Heart right ventricle (tissue), 16 donors: ENCODE measurements around the gene RPS27L. TPM values are rescaled to one million over a fixed set of nuclear protein-coding genes. Genes with fewer than 3 reads are reported as not detected.
"Not testable (repeated sequence)": the region's sequence is repeated elsewhere in the genome, so short reads cannot be mapped to it uniquely, and the experiment has no call there.

Experiments
- ATAC-seq, 8 donors: fragments of 200-7000 bp; cut with Tn5 transposase; one replicate each; pipeline ENCODE4 v1.9.1; 2020; ENCODE audit warnings: mild to moderate bottlenecking in 8 of 8, moderate library complexity in 8 of 8, moderate number of reproducible peaks in 1 of 8
- DNase-seq, 2 donors: peaks; one replicate each; pipeline ENCODE4 v3.0.0-alpha.2; 2020
- H3K27ac ChIP-seq, 10 donors: fragments of 200-600 bp; sonication (generic) in 2 of 10; one replicate each; pipeline versions ENCODE4 v1.5.0 to v1.8.0; 2020 to 2022; ENCODE audit warnings: mild to moderate bottlenecking in 3 of 10
- H3K27me3 ChIP-seq, 7 donors: fragments of 200-600 bp; one replicate each; pipeline ENCODE4 v1.8.0; 2021 to 2022; ENCODE audit warnings: mild to moderate bottlenecking in 2 of 7
- H3K36me3 ChIP-seq, 9 donors: fragments of 200-600 bp; sonication (generic) in 1 of 9; one replicate each; pipeline versions ENCODE4 v1.5.0 to v1.8.0; 2020 to 2022; ENCODE audit warnings: mild to moderate bottlenecking in 2 of 9
- H3K4me1 ChIP-seq, 9 donors: fragments of 200-600 bp; sonication (generic) in 1 of 9; one replicate each; pipeline versions ENCODE4 v1.5.0 to v1.8.0; 2020 to 2022; ENCODE audit warnings: mild to moderate bottlenecking in 4 of 9
- H3K4me3 ChIP-seq, 10 donors: fragments of 200-600 bp; sonication (generic) in 2 of 10; one replicate each; pipeline versions ENCODE4 v1.5.0 to v1.8.0; 2020 to 2022; ENCODE audit warnings: mild to moderate bottlenecking in 7 of 10, moderate library complexity in 2 of 10
- H3K9me3 ChIP-seq, 11 donors: fragments of 200-600 bp in 10 of 11; sonication (generic) in 2 of 11; one replicate each; pipeline versions ENCODE4 v1.5.0 to v1.8.0; 2013 to 2022; ENCODE audit warnings: mild to moderate bottlenecking in 2 of 11, control low read depth in 1 of 11, moderate library complexity in 1 of 11
- WGBS, 2 donors: extraction: QIAGEN DNeasy Blood & Tissue Kit; methylation state at CpG; one replicate each; pipeline ENCODE4 v1.1.7; 2013; ENCODE audit warnings: inconsistent platforms in 1 of 2; 5-methylcytosine and 5-hydroxymethylcytosine counted together
- intact Hi-C, 10 donors: fragments of 100-400 bp; cut with DNase I; formaldehyde crosslinking; loops; one replicate each; pipeline versions ENCODE4 v1.11.1 to v1.14.2; 2022
- polyA plus RNA-seq, 2 donors: library from polyadenylated mRNA; stranded (reverse); fragments of 200-250 nt; gene quantifications; one replicate each; pipeline ENCODE4 v1.2.3, GENCODE V29; 2013
- total RNA-seq, 10 donors: library from RNA; stranded (reverse); fragmentation: NEBNext Ultra II Directional in 3 of 10; extraction: Animal tissue kit (Norgen Biotek cat#: 25700) in 3 of 10; gene quantifications; one replicate each; pipeline versions ENCODE4 v1.2.1 to v1.2.4, GENCODE V29; 2021 to 2023
- TF ChIP-seq, protein P1 (sequence below), 9 donors: fragments of 200-600 bp; sonication (generic) in 2 of 9; IDR thresholded peaks; one replicate each; pipeline versions ENCODE4 v1.5.0 to v1.8.0; 2021 to 2022; ENCODE audit warnings: antibody characterized with exemption in 9 of 9, mild to moderate bottlenecking in 5 of 9, moderate library complexity in 1 of 9
- donor health status: Arrhythmogenic right ventricular cardiomyopathy.
- donor health status: ischemic (EF 13 %, LVEDD 7.1; RV severe dilation, severe dysfunction).
- donor health status: healthy with polysubstance abuse.
- donor health status: DM: no; HTN: yes; CAD: no.
- donor health status: DM: no; HTN: no; CAD: no.
- donor health status: ischemic (EF 25% LVEDD 6.9; RV normal size, moderate dysfunction).
- donor health status: ischemic (EF 25% LVEDD 5.7; RV mildly dilated, moderate dysfunction).
- donor health status: healthy.
- donor health status: DM: yes; HTN: yes; CAD: no.
- donor health status: Ischemic cardiomyopathy.
- donor health status: ischemic (EF 35%, LVEDD 5.7; RV mildly dilated, moderate dysfunction).
- donor health status: nonischemic (EF 11% LVEDD 7.7; RV severe dilation, severe dysfunction).
- donor health status: DM: yes; HTN: yes; CAD: no.
- donor health status: PGD.
- donor health status: ischemic (EF 29% LVEDD 5.4; RV normal size, mild dysfunction).
- donor health status: nonischemic (EF 23%, LVEDD 6.1; RV moderate dilation, normal function).

RPS27L gene
- total and polyA plus RNA-seq, 12 donors: 70.6 to 177 (median 130) TPM

DNA sequence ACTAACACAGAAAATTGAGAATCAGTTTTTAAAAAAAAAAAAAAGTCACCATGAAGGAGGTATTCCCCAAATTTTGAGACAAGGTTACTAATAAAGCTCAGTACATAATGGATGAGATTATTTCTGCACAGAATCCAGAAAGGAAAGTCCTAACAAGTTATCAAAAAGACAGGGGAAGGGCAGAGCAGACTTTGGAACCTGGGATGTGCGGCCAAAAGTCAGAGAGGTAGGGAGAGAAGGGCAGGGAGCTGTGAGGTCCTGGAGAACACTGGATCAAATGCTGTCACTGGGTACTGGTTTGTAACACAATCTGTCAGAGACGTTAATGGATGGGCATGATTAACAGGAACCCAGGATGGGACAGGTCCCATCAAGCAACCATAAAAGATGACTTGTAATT lies 47.8 kb downstream of the RPS27L start:
- DNase-seq (no peak), ATAC-seq (no peak)
- Histone ChIP-seq H3K27ac (no peak overlapping the region), H3K27me3 (no peaks in the 10 kb centered on the region), H3K4me3 (no peak overlapping the region), H3K9me3 (no peaks in the 10 kb centered on the region), H3K36me3 (no peaks in the 10 kb centered on the region), H3K4me1 (peaks cover 0 to 8% (median 0%) of the 10 kb centered on the region in 9 donors)
- 81 to 89% methylated on average over 2 of the region's 2 CpGs for WGBS, 2 donors
- intact Hi-C loops: no loop called here
- TF ChIP-seq, protein P1, sequence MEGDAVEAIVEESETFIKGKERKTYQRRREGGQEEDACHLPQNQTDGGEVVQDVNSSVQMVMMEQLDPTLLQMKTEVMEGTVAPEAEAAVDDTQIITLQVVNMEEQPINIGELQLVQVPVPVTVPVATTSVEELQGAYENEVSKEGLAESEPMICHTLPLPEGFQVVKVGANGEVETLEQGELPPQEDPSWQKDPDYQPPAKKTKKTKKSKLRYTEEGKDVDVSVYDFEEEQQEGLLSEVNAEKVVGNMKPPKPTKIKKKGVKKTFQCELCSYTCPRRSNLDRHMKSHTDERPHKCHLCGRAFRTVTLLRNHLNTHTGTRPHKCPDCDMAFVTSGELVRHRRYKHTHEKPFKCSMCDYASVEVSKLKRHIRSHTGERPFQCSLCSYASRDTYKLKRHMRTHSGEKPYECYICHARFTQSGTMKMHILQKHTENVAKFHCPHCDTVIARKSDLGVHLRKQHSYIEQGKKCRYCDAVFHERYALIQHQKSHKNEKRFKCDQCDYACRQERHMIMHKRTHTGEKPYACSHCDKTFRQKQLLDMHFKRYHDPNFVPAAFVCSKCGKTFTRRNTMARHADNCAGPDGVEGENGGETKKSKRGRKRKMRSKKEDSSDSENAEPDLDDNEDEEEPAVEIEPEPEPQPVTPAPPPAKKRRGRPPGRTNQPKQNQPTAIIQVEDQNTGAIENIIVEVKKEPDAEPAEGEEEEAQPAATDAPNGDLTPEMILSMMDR (IDR thresholded peaks at IDR 0.05): no peak

DNA sequence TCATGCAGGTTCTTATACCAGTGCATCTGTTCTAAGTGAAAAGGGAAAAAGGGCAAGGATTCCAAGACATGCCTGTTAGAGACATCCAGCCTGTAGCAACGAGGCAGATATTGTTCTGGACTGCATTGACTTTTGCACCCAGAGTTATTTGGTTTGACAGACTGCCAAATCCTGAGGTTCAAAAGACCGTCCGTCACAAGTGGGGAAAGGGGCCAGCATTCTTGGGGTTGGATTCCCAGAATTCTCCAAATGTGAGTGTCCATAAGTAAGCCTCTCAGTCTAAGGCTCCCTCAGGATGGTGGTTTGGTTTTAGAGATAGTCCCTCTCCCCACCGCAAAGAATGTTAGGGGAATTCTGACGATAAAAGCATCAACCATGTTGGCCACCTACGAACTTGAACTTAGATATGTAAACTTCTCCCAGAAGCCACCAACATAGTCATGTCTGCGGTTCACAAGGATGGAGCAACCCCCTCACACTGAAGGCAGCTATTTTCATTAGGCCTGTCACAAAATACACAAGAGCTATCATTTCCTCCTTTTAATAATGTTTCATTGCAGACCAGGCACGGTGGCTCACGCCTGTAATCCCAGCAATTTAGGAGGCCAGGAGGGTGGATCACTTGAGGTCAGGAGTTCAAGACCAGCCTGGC lies 49.3 kb downstream of the RPS27L start:
- intact Hi-C loops: no loop called here
- H3K27me3 ChIP-seq: no peaks in the 10 kb centered on the region
- H3K36me3 ChIP-seq: no peaks in the 10 kb centered on the region
- no peak overlapping the region for H3K27ac ChIP-seq
- DNase-seq: no peak
- TF ChIP-seq, protein P1 (IDR thresholded peaks at IDR 0.05): no peak
- peak in 3 of 8 donors; percentile 32 to 63 (median 50) for ATAC-seq
- H3K4me1 ChIP-seq: peaks cover 0 to 7% (median 0%) of the 10 kb centered on the region in 9 donors
- H3K9me3 ChIP-seq: no peaks in the 10 kb centered on the region
- WGBS, 2 donors: 41 to 43% methylated on average over 9 of the region's 9 CpGs
- no peak overlapping the region for H3K4me3 ChIP-seq

DNA sequence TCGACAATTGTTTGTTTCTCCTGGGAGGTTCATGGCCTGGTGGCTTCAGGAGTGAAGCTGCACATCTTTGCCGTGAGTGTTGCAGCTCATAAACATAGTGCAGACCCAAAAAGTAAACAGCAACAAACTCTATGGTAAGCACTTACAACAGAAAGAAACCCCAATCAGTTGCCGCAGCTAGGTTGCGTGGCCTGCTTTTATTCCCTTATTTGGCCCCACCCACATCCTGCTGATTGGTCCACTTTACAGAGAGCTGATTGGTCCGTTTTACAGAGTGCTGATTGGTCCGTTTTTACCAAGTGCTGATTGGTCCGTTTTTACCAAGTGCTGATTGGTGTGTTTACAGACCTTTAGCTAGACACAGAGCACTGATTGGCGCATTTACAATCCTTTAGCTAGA lies 51.9 kb downstream of the RPS27L start:
- H3K4me1 ChIP-seq, H3K27ac ChIP-seq, H3K36me3 ChIP-seq, H3K9me3 ChIP-seq, DNase-seq, ATAC-seq, H3K27me3 ChIP-seq, H3K4me3 ChIP-seq, intact Hi-C loops: not testable (repeated sequence)
- WGBS, 2 donors: 80% methylated on average over 8 of the region's 8 CpGs

DNA sequence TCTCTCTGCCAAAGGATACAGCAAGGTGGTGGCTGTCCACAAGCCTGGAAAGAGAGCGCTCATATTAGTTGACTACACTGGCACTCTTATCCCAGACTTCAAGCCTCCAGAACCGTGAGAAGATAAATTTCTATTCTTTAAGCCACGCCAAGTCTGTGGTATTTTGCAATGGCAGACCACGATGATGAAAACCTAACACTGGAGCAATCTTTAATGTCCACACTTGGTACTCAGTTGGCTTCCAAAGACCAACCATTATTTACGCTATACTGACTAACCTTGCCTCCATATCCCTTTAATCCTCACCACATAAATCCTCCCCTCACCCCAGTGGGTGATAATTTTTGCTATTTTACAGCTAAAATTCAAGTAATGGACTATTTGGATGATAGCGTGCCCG lies 52.5 kb downstream of the RPS27L start:
- TF ChIP-seq, protein P1 (IDR thresholded peaks at IDR 0.05): no peak
- peaks cover 0 to 5% (median 0%) of the 10 kb centered on the region in 9 donors for H3K4me1 ChIP-seq
- intact Hi-C loops: no loop called here
- H3K27ac ChIP-seq: no peak overlapping the region
- ATAC-seq: no peak
- no peak for DNase-seq
- no peaks in the 10 kb centered on the region for H3K36me3 ChIP-seq
- H3K27me3 ChIP-seq: no peaks in the 10 kb centered on the region
- WGBS, 2 donors: 71% methylated on average over 7 of the region's 7 CpGs
- H3K4me3 ChIP-seq: no peak overlapping the region
- no peaks in the 10 kb centered on the region for H3K9me3 ChIP-seq

DNA sequence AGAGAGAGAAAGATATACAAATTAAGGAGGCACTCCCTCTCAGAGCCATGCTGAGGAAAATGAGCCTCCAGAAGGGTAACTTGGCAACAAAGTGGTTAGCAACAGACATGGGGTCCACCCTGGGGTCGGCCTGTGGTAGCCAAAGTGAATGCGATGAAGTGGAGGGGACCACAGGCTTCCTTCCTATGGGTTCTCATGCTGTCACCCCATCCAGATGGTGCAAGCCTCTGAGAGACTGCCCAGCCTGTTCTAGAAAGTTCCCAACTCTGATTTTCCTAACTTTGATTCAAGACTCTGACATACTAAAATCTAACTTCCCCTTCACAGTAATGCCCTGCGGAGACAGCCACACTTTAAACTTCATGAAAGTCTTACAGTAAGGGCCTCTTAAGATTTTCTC lies 53.9 kb downstream of the RPS27L start:
- H3K4me3 ChIP-seq: no peak overlapping the region
- peaks cover 0 to 5% (median 0%) of the 10 kb centered on the region in 9 donors for H3K4me1 ChIP-seq
- no peak overlapping the region for H3K27ac ChIP-seq
- DNase-seq: no peak
- H3K36me3 ChIP-seq: no peaks in the 10 kb centered on the region
- TF ChIP-seq, protein P1 (IDR thresholded peaks at IDR 0.05): no peak
- WGBS, 2 donors: 91 to 95% methylated on average over 3 of the region's 3 CpGs
- H3K9me3 ChIP-seq: no peaks in the 10 kb centered on the region
- ATAC-seq: no peak
- H3K27me3 ChIP-seq: no peaks in the 10 kb centered on the region
- intact Hi-C loops: no loop called here

DNA sequence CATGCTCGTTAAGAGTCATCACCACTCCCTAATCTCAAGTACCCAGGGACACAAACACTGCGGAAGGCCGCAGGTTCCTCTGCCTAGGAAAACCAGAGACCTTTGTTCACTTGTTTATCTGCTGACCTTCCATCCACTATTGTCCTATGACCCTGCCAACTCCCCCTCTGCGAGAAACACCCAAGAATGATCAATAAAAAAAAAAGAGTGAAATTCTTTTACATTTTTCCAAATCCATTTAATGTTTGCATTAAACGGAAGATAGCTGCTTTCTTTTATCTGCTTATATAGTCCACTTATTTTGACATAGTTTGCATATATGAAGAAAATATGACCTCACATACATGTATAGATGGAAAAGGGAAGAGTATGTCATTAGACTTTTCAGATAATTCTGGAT lies 57.7 kb downstream of the RPS27L start:
- not testable (repeated sequence) for ATAC-seq
- 73 to 75% methylated on average over 5 of the region's 5 CpGs for WGBS, 2 donors

DNA sequence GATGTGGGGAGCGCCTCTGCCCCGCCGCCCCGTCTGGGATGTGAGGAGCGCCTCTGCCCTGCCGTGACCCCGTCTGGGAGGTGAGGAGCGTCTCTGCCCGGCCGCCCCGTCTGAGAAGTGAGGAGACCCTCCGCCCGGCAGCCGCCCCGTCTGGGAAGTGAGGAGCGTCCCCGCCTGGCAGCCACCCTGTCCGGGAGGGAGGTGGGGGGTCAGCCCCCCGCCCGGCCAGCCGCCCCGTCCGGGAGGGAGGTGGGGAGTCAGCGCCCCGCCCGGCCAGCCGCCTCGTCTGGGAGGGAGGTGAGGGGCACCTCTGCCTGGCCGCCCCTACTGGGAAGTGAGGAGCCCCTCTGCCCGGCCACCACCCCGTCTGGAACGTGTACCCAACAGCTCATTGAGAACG lies 58.4 kb downstream of the RPS27L start:
- not testable (repeated sequence) for H3K9me3 ChIP-seq, H3K36me3 ChIP-seq, DNase-seq, H3K4me3 ChIP-seq, H3K27me3 ChIP-seq, H3K27ac ChIP-seq, H3K4me1 ChIP-seq, ATAC-seq
- intact Hi-C loops: loop anchor here in 1 of 10 donors (10.0 kb wide), 2 partner anchors 254 to 314 kb away; no protein-coding TSS in a partner anchor
- 91 to 96% methylated on average over 13 to 31 of the region's 33 CpGs for WGBS, 2 donors

More for the DNA sequence above, 57.7 kb downstream of the RPS27L start:
- DNase-seq, H3K27me3 ChIP-seq, H3K4me1 ChIP-seq, H3K4me3 ChIP-seq, H3K27ac ChIP-seq, H3K9me3 ChIP-seq, H3K36me3 ChIP-seq: not testable (repeated sequence)
- intact Hi-C loops: loop anchor here in 1 of 10 donors (10.0 kb wide), 2 partner anchors 255 to 315 kb away; no protein-coding TSS in a partner anchor
